DMS79 treated with DMSO at 0.1 percent for 48 hours (cell line): ENCODE results near the gene ST6GALNAC3.

Experiments used
- DNase-seq: peaks from one replicate; lab custom pipeline; 2025; lab: John Stamatoyannopoulos, UW

Gene ST6GALNAC3

DNA sequence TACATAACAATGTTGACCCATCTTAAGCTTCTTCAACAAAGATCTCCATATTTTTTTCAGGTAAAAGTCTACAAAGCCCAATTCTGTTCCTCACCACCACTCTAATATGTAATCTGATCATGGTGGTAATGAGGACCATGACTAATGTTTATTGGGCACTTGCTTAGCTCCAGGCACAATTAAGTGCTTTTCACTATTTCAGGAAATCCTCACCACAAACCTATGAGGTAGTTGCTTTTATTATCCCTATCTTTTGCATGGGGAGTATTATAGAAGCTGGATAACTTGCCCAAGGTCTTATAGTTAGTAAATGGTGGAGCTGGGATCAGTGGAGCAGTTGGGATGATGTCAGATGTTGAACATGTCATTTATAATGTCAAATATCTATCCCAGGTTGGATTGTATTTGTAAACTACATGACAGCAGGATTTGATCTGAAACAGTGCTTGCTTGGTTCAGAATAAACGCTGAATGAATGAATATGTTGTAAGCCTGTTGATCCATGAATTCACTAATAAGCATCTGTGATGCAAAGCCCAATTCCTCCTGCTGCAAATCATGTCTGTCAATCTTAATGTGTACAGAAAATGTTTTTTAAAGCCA is 509.4 kb downstream of the ST6GALNAC3 start:
- DNase-seq = no peak

DNA sequence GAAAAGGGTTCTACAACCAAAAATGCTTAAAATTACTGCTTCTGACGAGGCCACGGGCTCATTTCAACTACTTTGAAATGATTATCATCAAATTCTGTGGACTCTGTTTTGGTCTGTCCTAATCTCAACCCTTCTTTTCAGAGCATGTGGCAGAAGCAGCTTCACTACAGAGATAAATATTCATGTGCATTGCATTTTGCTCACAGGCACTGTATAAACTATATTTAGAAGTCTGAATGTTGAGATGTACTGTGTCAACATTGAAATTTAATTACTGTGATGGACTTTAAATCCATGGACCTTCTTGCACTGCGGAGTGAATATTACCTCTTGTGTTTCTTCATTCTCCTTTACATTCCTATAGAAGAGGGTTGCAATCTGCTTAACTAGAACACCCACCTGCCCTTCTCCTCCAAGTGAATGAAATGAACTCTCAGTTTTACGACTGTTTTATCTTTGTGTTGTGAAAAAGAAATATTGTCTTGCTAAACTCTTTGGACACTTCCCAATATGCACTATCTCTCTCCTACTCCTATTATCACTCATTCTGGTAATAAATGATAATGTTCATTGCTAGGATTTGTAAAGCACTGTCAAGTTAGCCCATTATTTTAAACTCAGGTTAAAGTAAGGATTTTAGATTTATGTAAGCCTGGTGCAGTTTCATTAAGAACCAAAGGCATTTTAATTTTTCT is 511.6 kb downstream of the ST6GALNAC3 start:
- no peak for DNase-seq

DNA sequence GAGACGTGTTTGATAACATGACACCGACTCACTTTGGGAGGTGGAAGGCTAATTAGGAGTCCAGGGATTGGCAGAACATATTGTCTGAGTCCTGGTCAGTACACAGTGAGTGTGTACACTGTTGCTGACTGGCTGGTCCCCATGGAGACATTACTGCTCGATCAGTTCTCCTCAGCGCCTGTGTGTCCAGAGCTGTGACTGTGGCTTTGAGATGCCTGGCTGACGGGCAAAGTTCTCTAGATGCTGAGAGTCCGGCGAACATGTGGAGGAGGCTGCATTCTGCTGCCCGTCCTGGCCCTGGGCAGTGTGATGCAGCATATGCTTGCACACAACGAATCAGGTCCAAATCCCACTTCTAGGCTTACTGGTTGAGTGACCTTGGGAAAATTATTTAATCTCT is 512.7 kb downstream of the ST6GALNAC3 start:
- DNase-seq = no peak

DNA sequence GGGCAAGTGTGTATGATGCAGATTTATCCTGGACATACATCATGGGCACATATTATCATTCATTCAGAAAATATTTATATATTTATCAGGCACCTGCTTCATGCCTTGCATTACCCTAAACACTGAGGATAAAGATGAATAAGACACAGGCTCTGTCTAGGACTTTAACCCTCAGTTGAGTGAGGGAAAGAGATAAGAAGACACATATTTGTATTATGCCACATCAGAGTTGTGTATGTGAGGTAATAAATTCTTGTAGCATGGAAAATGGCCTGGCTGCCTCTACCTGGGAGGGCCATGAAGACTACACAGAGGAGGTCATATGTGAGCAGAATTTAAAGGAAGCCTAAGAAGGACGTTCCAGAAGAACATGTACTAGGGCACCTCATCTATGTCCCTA is 516.9 kb downstream of the ST6GALNAC3 start:
- no peak for DNase-seq

DNA sequence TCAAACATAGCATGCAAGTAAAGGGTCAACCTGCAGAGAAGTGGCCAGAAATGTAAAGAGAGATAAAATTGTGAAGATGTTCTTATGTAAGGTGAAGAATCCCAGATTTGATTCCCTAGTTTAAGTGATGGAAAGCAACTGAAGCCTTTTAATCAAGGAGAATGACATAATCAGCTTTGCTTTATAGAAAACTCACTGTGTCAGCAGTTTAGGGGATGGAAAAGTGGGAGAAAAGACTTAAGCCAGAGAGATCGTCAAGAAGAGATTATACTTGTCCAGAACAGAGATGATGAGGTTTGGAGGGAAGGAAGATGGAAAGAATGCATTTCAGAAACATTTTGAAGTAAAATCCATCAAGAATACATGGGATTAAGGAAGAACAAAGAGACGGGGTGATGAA is 517.4 kb downstream of the ST6GALNAC3 start:
- DNase-seq = no peak

DNA sequence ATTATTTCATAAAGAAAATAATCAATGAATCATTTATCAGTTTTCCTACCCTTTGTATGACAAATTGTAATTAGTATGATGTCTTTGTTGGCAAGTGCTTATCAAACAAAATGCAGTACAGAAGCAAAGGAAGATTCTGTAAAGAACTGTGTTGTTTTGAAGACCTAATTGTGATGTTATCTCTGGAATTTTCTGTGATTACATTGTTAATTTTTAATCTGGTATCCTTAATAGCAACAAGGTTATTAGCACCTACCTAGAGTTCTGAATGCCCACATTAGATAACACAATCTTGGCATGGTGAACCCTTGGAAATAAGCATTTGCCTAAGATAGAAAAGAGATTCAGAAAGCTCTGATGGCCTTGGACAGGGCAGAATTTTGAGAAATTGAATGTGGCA is 518.6 kb downstream of the ST6GALNAC3 start:
- DNase-seq = no peak

DNA sequence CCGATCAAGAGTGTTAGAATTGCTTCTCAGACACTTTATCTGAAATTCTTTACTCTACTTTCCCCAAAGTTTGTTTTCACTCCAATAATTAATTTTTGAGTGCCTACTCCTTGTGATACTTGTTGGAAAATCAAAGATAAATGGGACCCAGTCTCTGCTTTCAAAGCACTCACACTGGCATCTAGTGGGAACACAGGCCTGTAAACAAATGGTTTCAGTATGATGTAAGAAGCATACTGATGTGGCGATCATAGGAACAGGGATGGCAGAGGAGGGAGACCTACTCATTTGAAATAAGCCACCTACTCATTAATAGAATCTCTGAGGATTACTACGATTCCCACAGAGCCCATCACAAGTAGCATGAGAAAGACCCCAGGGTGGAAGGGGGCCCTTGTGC is 519.1 kb downstream of the ST6GALNAC3 start:
- DNase-seq = no peak

DNA sequence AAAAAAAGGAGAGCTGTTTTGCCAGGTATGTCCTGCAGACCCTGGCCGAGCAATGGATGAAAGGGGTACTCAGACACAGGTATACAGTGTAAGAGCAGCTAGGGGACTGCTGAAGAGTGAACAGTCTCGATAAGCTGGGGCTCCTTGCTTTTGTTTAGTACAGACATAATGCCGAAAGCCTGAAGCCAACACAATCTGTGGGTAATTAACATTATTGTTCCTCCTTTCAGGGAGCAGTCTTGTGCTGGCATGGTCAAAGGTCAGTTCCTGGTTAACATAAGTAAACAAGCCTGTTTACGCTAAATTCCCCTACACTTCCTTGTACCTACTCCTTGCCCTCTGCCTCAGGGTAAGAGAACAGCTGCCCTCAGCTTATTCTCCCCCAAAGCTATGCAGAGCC is 520.5 kb downstream of the ST6GALNAC3 start:
- DNase-seq = no peak

DNA sequence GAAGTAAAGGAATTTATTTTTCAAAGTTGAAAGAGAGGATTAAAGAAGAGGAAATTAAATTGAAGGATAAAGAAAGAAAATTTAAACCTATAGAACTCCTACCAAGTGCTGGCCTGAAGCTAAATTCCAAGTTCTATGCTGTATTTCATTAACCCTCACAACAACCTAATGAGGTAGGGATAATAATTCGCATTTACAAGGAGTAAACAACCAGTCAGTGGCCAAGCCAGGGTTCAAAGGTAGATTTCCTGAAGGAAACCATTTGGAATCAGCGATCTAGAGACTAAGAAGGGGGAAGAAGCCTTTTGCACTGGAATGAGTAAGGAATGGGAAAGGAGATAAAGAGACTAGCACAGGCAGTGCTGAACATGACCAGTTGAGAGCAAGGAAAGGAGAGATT is 526.9 kb downstream of the ST6GALNAC3 start:
- no peak for DNase-seq

DNA sequence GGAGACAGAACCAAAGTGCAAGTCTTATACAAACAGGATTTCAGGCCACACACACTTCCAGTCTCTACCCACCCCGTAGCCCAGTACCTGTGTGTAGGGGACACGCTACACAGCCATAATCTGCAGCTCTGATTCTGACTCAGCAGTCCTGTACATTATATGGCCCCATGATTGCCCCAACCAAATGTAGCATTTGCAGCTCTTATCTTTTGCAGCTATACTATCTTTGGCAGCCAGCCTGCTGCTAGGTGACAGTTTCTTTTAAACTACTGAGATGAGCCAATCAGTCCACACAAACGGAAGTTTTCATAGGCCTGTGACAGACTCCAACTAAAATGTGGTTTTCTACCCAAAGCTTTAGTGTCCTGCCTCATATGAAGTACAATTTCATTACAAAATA is 533.2 kb downstream of the ST6GALNAC3 start:
- DNase-seq = no peak

DNA sequence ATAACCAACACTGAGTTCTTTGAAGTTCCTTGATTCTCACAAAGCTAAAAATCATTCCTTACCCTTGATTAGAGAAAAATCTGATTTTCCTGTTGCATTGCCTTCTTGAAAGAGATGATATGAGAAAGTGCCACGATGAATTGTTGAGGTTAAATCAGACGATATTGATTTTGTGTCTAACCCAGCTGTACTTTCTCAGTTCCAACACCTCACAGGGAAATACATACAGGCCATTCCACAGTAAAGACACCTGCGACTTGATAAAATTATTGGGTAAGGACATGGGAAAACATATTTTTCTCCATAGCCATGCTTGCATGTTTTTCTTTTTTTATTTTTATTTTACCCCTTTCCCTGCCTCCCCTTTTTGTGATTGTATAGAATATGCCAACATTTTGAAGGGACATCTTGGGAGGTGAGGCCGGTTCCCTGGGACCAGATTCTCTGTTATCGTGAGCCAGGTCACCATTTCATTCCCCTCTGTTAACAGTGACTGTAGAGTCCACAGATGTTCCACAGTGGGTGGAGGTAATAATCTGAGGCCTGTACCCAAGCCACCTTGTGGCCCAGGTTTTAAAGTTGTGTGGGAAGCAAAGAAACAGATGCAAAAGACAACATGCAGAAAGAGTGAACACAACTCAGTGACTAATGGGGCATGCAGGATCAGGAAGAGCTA is 537.4 kb downstream of the ST6GALNAC3 start:
- DNase-seq = no peak

DNA sequence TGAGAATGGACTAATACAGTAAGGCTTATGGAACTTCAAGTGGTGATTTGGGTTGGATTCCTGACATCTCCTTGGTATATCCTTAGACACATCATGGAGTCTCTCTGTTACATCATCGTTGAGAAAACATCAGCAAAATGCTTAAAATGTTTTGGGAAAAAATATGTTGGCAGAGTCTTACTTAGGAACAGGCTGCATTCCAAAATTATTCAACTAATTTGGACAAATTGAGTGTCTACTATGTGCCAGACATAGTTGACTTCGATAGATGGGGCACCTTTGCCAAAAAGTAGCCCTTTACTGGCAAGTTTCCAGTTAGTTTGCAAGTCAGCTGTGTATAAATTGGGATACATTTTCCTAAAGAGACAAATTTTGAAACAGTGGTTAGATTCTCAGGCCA is 539.3 kb downstream of the ST6GALNAC3 start:
- DNase-seq = no peak

DNA sequence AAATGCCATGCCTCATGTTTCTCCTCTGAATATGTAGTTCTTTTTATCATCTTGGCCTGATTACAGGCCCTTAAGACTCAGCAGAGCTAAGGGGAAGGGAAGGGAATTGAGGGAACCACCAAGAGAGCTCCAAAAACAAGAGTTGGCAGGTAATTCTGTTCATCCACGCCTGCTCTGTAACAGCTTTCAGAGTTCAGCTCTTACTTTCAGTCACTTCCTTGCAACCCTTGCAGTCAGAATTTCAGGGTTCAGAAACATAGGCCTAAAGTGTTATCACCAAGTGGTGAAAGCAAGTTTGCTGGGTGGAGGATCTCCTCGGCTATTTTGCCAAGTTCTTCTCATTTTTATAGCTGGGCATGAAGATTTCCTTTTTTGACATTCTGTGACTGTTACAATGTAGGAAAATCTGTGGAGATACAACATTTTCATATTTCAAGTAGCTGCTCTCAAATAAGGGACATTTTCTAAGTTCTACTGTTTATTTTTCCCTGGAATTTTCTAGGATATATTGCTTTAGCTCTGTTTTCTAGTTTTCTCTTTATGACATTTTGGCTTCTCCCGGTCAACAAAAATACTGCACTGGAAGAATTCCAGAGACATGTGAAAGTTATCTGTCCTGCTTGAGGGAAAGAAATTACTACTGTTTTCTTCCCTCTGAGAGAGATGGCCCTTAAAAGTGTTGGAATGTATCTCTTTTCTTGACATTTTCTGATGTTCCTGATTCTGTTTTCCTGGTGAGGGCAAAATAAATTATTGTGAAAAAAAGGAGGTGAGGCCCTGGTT is 540.9 kb downstream of the ST6GALNAC3 start:
- no peak for DNase-seq

DNA sequence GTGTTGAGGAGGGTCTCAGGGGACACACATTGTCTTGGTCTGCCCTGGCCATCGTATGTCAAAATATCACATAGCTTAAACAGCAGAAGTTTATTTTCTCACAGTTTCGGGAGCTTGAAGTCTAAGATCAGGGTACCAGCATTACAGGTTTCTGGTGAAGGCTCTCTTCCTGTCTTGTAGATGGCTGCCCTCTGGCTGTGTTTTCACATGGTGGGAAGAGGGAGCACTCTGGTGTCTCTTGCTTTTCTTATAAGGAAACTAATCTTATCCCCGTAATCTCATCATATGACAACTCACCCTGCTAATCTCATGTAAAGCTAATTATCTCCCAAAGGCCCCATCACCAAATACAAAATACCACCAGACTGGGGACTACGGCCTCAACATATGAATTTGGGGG is 545.8 kb downstream of the ST6GALNAC3 start:
- DNase-seq = no peak

DNA sequence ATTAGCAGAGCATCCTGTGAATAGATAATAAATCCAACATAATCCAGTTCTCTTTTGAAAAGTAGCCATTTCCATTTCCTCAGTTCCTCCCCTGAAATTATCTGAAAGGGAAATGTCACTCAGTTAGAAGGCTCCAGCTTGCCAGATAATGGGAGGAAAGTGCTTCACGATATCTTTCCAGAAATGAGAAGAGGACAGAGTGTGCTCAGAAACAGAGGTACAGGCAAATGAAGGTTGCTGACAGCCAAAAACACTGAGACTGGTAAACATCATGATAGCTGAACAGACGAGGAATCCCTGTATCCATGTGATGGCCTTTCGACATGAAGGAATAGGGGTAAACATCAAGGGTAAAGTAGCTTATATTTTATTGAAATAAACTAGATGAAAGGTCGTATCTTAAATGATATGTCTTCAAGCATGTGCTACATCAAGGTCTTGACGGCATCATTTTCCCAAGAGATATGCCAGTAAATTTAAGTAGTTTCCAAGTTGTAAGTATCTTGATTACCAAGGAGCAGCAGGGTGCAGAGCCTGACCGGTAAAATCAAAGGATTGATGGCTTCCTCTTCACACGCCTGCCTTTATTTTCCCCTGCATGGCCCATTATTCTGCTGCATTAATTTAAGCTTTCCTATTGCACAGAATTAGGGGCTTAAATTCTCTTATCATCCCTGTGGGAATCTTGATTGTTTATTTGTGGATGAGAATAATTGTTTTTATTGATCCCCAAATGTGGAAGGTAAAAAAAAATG is 548.4 kb downstream of the ST6GALNAC3 start:
- no peak for DNase-seq

DNA sequence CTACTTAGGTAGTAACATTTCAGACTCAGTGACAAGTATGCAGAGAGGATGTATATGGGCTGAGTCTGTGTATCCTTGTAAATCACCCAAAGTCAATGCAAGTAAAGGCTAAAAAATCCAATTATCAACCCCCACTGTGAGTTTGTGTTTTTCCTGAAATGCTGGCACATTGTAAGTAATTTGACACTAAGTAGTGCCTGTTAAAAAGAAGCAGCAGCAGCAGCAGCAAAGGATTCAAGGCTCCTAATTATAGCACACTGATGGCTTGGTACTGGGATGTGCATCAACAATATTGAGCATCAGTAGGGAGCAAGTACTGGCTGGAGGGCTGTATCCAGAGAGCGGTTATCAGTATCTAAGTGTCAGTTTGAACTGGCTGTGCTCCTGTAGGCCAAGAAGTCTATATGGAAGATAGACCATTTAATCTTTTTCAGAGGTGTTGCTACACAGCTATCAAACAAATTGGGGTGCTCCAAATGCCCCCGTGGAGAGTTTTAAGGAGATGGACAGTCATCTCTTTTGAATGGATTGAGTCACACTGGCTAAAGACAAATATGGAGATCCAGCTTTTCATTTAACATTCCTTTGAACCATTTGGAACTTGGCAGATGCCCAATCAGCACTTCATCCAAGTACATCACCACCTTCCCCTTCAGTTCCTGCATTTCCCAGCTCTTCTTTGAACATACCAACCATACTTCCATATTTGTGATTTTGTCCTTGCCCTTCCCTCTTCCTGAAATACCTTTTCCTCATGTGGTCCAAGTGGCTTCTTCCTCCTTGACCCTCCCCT is 551.5 kb downstream of the ST6GALNAC3 start:
- no peak for DNase-seq

DNA sequence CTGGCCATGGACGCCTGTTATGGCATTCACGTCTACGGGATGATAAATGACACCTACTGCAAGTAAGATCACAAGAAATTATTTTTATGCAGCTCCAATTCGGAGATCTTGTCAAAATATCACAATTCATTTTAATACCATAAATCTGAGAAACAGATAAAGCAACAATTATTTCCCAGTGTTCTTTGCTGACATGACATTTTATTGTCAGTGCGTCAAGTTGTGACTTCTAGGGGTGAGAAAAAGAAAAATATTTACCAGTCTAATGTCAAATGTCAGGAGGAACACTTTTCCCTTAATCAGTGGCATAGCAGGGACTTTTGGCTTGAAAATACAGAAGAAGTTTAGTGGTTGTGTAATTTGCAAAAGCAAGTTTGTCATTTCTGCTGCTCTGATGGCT is 553.0 kb downstream of the ST6GALNAC3 start:
- DNase-seq = no peak

DNA sequence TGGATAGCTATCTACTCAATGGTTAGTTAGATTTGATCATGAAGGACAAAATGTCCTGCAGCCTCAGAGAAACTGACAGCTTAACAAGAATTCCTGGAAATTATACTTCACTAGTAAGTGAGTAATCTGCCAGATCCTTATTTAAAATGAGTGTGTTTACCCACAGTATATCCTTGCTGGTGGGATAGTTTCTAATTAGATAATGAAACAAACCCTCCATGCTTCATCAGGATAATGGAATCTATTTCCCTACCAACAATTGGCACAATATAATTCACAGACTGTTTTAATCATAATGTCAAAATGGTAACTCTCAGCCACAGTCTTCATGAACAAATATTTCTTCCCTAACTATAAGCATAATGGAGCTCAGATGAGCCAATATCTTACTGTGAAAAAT is 553.4 kb downstream of the ST6GALNAC3 start:
- no peak for DNase-seq

DNA sequence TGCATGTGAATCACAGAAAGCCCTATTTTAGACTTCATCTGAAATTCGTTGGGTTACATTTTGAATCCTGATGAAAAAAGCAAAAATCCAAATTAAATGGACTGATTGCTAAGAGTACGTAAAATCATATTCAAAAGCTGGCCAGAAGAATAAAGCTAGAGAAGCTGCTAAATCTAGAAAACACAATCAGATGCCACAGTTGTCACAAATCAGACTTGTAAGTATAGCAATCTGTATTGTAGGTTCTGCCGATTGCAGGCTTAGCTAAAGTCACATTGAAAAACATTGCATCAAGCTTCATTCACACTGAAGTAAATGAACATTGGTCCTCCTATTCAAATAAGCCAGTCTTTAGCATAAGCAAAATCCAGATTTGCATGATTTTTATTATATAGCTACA is 557.6 kb downstream of the ST6GALNAC3 start:
- no peak for DNase-seq

DNA sequence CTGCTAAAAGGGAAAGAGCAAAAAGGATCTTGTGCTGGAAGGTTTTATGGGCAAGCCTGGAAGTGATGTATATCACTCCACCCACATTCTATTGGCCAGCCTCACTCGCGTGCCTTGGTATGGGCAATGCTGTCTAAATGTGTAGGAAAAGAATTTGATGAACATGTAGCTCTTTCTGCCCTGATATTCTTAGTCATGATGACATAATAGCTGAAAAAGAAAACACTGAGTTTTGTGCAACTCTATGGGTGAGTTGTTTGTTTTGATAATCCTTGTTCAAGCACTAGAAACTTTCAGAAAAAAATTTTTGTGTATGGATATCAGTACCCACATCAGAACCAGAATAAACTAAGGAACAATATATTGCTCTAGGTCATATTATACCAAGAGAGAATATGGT is 561.2 kb downstream of the ST6GALNAC3 start:
- DNase-seq = no peak

DNA sequence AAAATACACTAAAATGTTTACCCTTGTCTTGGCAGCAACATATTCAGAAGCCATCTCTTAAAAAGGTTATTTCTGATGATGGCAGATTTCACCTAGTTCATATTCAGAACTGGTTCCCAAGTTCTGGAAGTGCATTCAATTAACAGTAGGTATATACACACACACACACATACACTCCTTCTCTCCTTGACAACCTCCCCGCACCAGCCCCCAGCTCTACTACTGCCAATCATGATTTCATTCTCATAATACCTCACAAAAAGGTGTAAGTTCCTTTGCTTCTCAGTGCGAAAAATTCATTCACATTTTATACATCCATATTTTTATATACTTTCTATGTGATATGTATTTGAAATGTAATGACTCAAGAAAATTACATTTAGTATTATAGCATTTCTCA is 564.6 kb downstream of the ST6GALNAC3 start:
- DNase-seq = no peak
